Skeletal muscle cell (primary cell): Measurements from ENCODE around the gene AUTS2.

Source experiments
- DNase-seq: peaks from one replicate; pipeline ENCODE4 v3.0.0-alpha.2; 2010; ENCODE audit warnings: low read depth
- H3K4me3 ChIP-seq: 2 replicates; pipeline ENCODE4 v1.5.1; 2011; ENCODE audit warnings: low read depth, mild to moderate bottlenecking, control low read depth, low read length, moderate library complexity

Gene AUTS2

GRCh38 chr7:70457482-70457881 is 859.2 kb downstream of the AUTS2 start:
- no peak for DNase-seq
- H3K4me3 ChIP-seq = no peak overlapping the region

- DNase-seq = no peak
- H3K4me3 ChIP-seq = no peak overlapping the region
Observed at GRCh38 chr7:70457883-70458680, 859.8 kb downstream of the AUTS2 start.

- no peak overlapping the region for H3K4me3 ChIP-seq
- DNase-seq = no peak
Observed at GRCh38 chr7:70458745-70459144, 860.5 kb downstream of the AUTS2 start.

GRCh38 chr7:70459546-70459945 is 861.3 kb downstream of the AUTS2 start:
- no peak overlapping the region for H3K4me3 ChIP-seq
- no peak for DNase-seq

GRCh38 chr7:70460071-70460470 is 861.8 kb downstream of the AUTS2 start:
- DNase-seq = no peak
- H3K4me3 ChIP-seq = no peak overlapping the region

- no peak overlapping the region for H3K4me3 ChIP-seq
- DNase-seq = no peak
Observed at GRCh38 chr7:70460562-70460961, 862.3 kb downstream of the AUTS2 start.

GRCh38 chr7:70463352-70463938 is 865.2 kb downstream of the AUTS2 start:
- DNase-seq = no peak

GRCh38 chr7:70466725-70467364 is 868.6 kb downstream of the AUTS2 start:
- no peak overlapping the region for H3K4me3 ChIP-seq
- DNase-seq = no peak

More at GRCh38 chr7:70463352-70463938, 865.2 kb downstream of the AUTS2 start:
- H3K4me3 ChIP-seq = no peak overlapping the region

GRCh38 chr7:70470746-70471145 is 872.5 kb downstream of the AUTS2 start:
- no peak for DNase-seq
- no peak overlapping the region for H3K4me3 ChIP-seq

GRCh38 chr7:70472601-70473237 is 874.4 kb downstream of the AUTS2 start:
- no peak for DNase-seq

GRCh38 chr7:70474639-70475234 is 876.5 kb downstream of the AUTS2 start:
- H3K4me3 ChIP-seq = no peak overlapping the region
- DNase-seq = no peak

More at GRCh38 chr7:70472601-70473237, 874.4 kb downstream of the AUTS2 start:
- no peak overlapping the region for H3K4me3 ChIP-seq

- DNase-seq = no peak
- H3K4me3 ChIP-seq = no peak overlapping the region
Observed at GRCh38 chr7:70477036-70478010, 879.0 kb downstream of the AUTS2 start.

GRCh38 chr7:70479153-70480021 is 881.1 kb downstream of the AUTS2 start:
- H3K4me3 ChIP-seq = no peak overlapping the region
- DNase-seq = no peak

- H3K4me3 ChIP-seq = no peak overlapping the region
- no peak for DNase-seq
Observed at GRCh38 chr7:70480927-70481569, 882.8 kb downstream of the AUTS2 start.

GRCh38 chr7:70481570-70482123 is 883.4 kb downstream of the AUTS2 start:
- H3K4me3 ChIP-seq = no peak overlapping the region

GRCh38 chr7:70484255-70484654 is 886.0 kb downstream of the AUTS2 start:
- no peak for DNase-seq

More at GRCh38 chr7:70481570-70482123, 883.4 kb downstream of the AUTS2 start:
- no peak for DNase-seq

GRCh38 chr7:70486977-70487376 is 888.7 kb downstream of the AUTS2 start:
- H3K4me3 ChIP-seq = no peak overlapping the region
- DNase-seq = peak; percentile 4

More at GRCh38 chr7:70484255-70484654, 886.0 kb downstream of the AUTS2 start:
- no peak overlapping the region for H3K4me3 ChIP-seq
